Epidermal melanocyte (primary cell): Measurements from ENCODE around the gene ZNF793.

Source experiments
- DNase-seq: peaks from one replicate; pipeline ENCODE4 v3.0.0; 2011; ENCODE audit warnings: low spot score; ENCODE audit not compliant: insufficient read length

Gene ZNF793

DNA sequence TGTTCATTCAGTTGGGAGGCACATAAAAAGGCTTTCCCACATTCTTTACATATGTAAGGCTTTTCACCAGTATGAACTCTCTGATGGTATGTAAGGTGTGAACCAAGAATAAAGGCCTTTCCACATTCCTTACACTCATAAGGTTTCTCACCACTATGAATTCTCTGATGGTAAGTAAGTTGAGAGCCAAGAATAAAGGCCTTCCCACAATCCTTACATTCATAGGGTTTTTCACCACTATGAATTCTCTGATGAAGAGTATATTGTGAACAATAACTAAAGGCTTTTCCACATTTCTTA lies 58.6 kb downstream of the ZNF793 start:
- DNase-seq, result no peak

DNA sequence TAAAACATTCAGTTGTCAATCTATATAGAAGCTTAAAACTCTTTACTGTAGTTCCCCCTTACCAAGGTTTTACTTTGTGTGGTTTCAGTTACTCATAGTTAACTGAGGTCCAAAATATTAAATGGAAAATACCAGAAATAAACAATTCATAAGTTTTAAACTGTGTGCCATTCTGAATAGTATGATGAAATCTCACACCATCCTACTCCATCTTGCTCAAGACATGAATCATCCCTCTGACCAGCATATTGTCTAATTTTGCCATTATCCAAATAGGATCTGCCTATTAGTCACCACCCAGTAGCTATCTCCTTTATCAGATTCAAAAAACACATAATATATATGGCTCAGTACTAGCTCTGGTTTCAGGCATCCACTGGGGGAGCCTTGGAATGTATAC lies 65.5 kb downstream of the ZNF793 start:
- no peak for DNase-seq

DNA sequence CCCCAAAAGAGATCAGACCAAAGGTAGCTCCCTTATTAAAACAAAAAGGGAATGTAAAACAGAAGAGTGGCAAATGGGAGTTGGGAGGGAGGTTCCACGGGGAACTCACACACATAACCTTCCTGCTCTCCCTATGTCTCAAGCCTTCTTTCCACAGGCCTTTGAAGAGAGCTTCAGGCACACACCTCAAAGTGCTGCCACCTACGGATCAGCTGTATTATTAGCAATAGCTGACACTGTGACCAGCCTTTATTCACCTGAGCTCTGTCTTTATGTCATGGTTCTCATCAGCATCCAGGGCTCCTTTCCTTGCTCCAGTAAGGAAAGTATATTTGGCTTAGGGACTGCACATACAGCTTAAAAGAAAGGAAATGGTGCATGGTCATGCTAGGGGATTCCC lies 76.6 kb downstream of the ZNF793 start:
- DNase-seq, result no peak
